Osteocyte (in vitro differentiated cells): ENCODE data around the gene CMIP. TPM values are rescaled to one million over a fixed set of nuclear protein-coding genes. Genes with fewer than 3 reads are reported as not detected.

ENCODE experiments used
- DNase-seq: peaks from one replicate; pipeline ENCODE4 v3.0.0; 2021; ENCODE audit warnings: mixed read lengths; ENCODE audit not compliant: unreplicated experiment; ENCODE audit errors: extremely low spot score
- H3K27ac Mint-ChIP-seq: one replicate; pipeline ENCODE4 v1.8.0; 2021; ENCODE audit warnings: mild to moderate bottlenecking, mixed read lengths; ENCODE audit not compliant: unreplicated experiment
- H3K27me3 Mint-ChIP-seq: one replicate; pipeline ENCODE4 v1.8.0; 2021; ENCODE audit warnings: mixed read lengths; ENCODE audit not compliant: unreplicated experiment
- H3K36me3 Mint-ChIP-seq: one replicate; pipeline ENCODE4 v1.8.0; 2021; ENCODE audit warnings: mixed read lengths; ENCODE audit not compliant: unreplicated experiment
- H3K4me1 Mint-ChIP-seq: one replicate; pipeline ENCODE4 v1.8.0; 2021; ENCODE audit warnings: mixed read lengths; ENCODE audit not compliant: unreplicated experiment
- H3K4me3 Mint-ChIP-seq: one replicate; pipeline ENCODE4 v1.8.0; 2021; ENCODE audit warnings: mild to moderate bottlenecking, moderate library complexity, mixed read lengths; ENCODE audit not compliant: unreplicated experiment
- H3K9me3 Mint-ChIP-seq: one replicate; pipeline ENCODE4 v1.8.0; 2021; ENCODE audit warnings: mixed read lengths; ENCODE audit not compliant: unreplicated experiment
- total RNA-seq: library from RNA; stranded (reverse); gene quantifications from 2 replicates; pipeline ENCODE4 v1.2.1, GENCODE V29; 2021
- TF ChIP-seq, protein P1 (sequence below): fragments of 200-600 bp; sonication (generic); IDR thresholded peaks from 2 replicates; pipeline ENCODE4 v1.5.0; 2021; ENCODE audit warnings: antibody characterized with exemption, mild to moderate bottlenecking, moderate library complexity

CMIP gene
- total RNA-seq, 1 donor from 2014 or later: 38.0 TPM

DNA sequence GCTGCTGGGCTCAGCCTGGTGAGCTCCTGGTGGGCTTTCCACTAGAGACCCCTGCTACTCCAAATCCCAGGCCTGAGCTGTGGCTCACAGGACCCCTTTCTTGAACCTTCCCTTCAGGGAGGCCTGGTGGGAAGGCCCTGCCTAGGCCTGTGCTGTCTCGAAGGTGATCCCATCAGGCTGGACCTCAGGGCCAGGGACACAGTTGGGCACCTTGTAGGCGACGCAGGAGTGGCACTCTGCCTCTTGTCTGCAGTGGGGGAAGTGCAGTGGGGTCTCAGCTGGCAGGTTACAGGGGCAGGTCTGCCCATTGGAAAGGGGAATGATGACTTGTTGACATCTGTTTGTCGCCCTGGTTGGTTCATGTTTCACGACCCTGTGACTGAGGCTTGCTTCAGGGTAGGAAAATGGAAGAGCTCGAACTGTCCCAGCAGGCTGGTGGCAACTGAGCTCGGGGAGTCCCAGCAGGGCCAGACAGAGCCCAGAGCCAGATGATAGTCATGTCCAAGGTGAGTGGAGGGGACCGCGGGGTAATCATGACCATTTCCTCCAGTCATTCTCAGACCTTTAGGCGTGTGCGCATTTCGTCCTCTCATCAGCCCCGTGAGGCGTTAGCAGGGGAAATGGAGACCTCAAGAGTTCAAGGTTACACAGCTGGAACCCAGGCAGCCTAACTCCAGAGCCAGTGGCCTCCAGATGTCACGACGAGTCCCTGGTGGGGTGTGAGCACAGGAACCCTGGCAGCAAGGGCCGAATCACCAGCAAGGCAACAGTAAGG is 11.3 kb downstream of the CMIP start:
- Mint-ChIP-seq H3K27ac (no peak overlapping the region), H3K27me3 (no peaks in the 10 kb centered on the region), H3K4me3 (no peak overlapping the region), H3K9me3 (no peaks in the 10 kb centered on the region), H3K36me3 (peaks cover 3% of the 10 kb centered on the region), H3K4me1 (peaks cover 35% of the 10 kb centered on the region)
- no peak for DNase-seq
- TF ChIP-seq, protein P1, sequence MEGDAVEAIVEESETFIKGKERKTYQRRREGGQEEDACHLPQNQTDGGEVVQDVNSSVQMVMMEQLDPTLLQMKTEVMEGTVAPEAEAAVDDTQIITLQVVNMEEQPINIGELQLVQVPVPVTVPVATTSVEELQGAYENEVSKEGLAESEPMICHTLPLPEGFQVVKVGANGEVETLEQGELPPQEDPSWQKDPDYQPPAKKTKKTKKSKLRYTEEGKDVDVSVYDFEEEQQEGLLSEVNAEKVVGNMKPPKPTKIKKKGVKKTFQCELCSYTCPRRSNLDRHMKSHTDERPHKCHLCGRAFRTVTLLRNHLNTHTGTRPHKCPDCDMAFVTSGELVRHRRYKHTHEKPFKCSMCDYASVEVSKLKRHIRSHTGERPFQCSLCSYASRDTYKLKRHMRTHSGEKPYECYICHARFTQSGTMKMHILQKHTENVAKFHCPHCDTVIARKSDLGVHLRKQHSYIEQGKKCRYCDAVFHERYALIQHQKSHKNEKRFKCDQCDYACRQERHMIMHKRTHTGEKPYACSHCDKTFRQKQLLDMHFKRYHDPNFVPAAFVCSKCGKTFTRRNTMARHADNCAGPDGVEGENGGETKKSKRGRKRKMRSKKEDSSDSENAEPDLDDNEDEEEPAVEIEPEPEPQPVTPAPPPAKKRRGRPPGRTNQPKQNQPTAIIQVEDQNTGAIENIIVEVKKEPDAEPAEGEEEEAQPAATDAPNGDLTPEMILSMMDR: no peak

GRCh38 chr16:81456523-81457325 is 12.1 kb downstream of the CMIP start:
- no peaks in the 10 kb centered on the region for H3K9me3 Mint-ChIP-seq
- TF ChIP-seq, protein P1: no peak
- peaks cover 3% of the 10 kb centered on the region for H3K36me3 Mint-ChIP-seq
- H3K27ac Mint-ChIP-seq: peak overlapping the region; percentile 48
- no peaks in the 10 kb centered on the region for H3K27me3 Mint-ChIP-seq
- H3K4me3 Mint-ChIP-seq: no peak overlapping the region
- H3K4me1 Mint-ChIP-seq: peaks cover 33% of the 10 kb centered on the region
- no peak for DNase-seq

DNA sequence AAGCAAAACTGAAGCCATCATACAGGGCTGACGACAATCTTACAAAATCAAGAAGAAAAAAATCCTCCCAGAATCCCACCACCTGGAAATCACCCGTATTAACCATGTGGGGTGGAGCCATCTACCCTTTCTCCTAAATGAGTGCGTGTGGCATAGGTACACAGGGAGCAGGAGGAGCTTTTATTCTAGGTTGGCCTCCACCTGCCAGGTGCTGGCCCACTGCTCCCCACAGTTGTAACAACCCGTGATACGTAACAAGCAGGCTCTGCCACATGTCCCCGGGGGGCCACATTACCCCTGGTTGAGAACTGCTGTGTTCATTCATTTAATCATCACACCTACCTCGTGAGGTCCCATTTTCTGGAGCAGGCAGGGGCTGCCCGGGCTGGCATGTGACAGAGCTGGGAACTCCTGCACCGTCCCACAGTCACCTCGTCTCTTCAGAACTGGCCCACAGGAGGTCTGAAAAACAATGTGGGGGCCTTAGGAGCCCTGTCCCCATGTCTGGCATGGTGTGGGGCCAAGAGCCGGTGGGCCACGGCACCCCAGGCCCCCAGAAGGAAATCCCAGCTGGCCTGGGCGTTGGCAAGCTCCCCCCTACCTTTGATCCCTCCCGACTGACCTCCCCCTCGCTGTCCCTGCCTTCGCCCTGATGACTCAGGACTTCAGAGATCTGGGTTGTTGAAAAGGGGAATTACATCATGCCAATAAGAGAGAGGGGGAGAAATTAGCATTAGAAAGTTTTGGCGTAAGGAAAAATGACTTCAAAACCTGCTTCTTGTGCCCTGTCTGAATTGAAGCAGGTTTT is 12.9 kb downstream of the CMIP start:
- no peak for DNase-seq
- Mint-ChIP-seq H3K9me3 (no peaks in the 10 kb centered on the region), H3K27ac (peak overlapping the region; percentile 48), H3K4me1 (peaks cover 35% of the 10 kb centered on the region), H3K27me3 (no peaks in the 10 kb centered on the region), H3K36me3 (peaks cover 3% of the 10 kb centered on the region), H3K4me3 (no peak overlapping the region)
- TF ChIP-seq, protein P1: no peak

GRCh38 chr16:81458149-81458669 is 13.6 kb downstream of the CMIP start:
- TF ChIP-seq, protein P1: no peak
- H3K4me1 Mint-ChIP-seq: peaks cover 35% of the 10 kb centered on the region
- DNase-seq: no peak
- peak overlapping the region; percentile 48 for H3K27ac Mint-ChIP-seq
- no peak overlapping the region for H3K4me3 Mint-ChIP-seq
- peaks cover 3% of the 10 kb centered on the region for H3K36me3 Mint-ChIP-seq
- H3K27me3 Mint-ChIP-seq: no peaks in the 10 kb centered on the region
- H3K9me3 Mint-ChIP-seq: no peaks in the 10 kb centered on the region
